ENCODE measurements around the gene PTRHD1.

GRCh38 chr2:24821433-24821891 is 28.3 kb upstream of the PTRHD1 start:
- TF ChIP-seq, protein P1, sequence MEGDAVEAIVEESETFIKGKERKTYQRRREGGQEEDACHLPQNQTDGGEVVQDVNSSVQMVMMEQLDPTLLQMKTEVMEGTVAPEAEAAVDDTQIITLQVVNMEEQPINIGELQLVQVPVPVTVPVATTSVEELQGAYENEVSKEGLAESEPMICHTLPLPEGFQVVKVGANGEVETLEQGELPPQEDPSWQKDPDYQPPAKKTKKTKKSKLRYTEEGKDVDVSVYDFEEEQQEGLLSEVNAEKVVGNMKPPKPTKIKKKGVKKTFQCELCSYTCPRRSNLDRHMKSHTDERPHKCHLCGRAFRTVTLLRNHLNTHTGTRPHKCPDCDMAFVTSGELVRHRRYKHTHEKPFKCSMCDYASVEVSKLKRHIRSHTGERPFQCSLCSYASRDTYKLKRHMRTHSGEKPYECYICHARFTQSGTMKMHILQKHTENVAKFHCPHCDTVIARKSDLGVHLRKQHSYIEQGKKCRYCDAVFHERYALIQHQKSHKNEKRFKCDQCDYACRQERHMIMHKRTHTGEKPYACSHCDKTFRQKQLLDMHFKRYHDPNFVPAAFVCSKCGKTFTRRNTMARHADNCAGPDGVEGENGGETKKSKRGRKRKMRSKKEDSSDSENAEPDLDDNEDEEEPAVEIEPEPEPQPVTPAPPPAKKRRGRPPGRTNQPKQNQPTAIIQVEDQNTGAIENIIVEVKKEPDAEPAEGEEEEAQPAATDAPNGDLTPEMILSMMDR (IDR thresholded peaks at IDR 0.05) = no peak
- no peak for TF ChIP-seq POLR2A (IDR thresholded peaks at IDR 0.05)
